ENCODE data around the gene RPGR.

Gene RPGR

DNA sequence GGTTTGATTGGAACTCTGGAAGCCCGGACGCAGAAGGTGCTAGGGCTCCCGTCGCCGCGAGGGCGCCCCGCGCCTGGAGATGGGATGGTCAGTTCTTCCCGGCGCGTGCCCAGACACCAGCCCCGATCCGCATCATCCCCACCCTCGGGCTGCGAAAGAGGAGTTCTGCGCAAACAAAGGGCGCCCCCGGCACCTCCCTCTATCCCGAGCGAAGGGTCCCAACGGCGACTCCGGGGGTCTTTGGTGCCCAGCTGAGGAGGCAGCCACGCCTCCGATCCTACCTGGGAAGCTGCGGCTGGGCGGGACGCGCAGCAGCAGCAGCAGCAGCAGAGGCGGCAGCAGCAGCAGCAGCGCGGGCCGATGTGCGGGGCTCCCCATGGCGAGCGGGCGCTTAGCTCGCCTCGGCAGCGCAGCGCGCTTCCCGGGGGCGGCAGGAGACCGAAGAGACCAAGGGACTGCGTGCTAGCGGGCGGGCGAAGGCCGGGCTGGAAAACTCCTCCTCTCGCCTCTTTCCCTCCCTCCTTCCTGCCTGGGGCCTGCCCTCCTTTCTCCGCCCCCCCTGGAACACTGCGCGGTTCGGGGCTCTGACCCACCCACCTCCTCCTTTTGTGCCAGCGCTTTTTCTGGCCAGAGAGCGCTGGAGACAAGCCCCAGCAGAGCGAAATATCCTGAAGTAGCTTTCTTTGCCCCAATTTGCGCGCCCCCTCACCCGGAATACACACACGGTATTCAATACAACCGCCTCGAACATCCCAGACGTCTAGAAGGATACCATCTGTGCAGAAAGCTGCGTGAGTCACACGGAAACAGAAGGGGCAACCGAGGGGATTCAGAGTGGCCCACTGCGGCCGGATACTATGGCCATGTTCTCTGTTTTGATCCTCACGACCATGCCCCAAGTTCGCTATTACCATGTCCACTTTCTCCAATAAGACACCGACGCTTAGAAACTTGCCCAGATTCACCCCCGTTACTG is 106.6 kb downstream of the RPGR start, which contains the start of gene SRPX:
TSS of gene SRPX (minus strand) at position 457 of the 976 bp plus-strand sequence. CDS start at position 378, 79 bp downstream.
- peaks cover 2% of the 10 kb centered on the region for H3K4me1 Mint-ChIP-seq
- H3K27ac Mint-ChIP-seq = no peak within 1 kb of the TSS
- H3K4me3 Mint-ChIP-seq = peak within 1 kb of the TSS; percentile 56
- no peak for DNase-seq (ENCODE audit: low spot score in 2 of 2)
- H3K36me3 Mint-ChIP-seq = no peaks in the 10 kb centered on the region
- ATAC-seq (ENCODE audit: low read depth) = no peak
- H3K27me3 Mint-ChIP-seq = peaks cover 13% of the 10 kb centered on the region
- no peaks in the 10 kb centered on the region for H3K9me3 Mint-ChIP-seq

GRCh38 chrX:38220024-38220414 is 107.3 kb downstream of the RPGR start:
- Mint-ChIP-seq H3K27me3 (peaks cover 13% of the 10 kb centered on the region), H3K27ac (no peak overlapping the region), H3K36me3 (no peaks in the 10 kb centered on the region), H3K4me1 (peaks cover 2% of the 10 kb centered on the region), H3K9me3 (no peaks in the 10 kb centered on the region), H3K4me3 (peak overlapping the region; percentile 3)
- ATAC-seq (ENCODE audit: low read depth) (peak; percentile 27), DNase-seq (ENCODE audit: low spot score in 2 of 2) (no peak)
